Breast epithelium (tissue), 4 donors: ENCODE measurements around the gene GPR87. TPM values are rescaled to one million over a fixed set of nuclear protein-coding genes. Genes with fewer than 3 reads are reported as not detected.
A peak's percentile ranks its signal among the peaks of the same experiment; 100 is the strongest.

Experiments
- DNase-seq, 2 donors: peaks; one replicate each; pipeline ENCODE4 v3.0.0-alpha.2; 2019; ENCODE audit warnings: low spot score in 2 of 2
- H3K27ac ChIP-seq, 2 donors: fragments of 200-600 bp; sonication (generic) in 1 of 2; one replicate each; pipeline ENCODE4 v1.5.1; 2016 to 2019; ENCODE audit warnings: mild to moderate bottlenecking in 1 of 2
- H3K27me3 ChIP-seq, 2 donors: fragments of 200-600 bp; sonication (generic) in 1 of 2; one replicate each; pipeline versions ENCODE4 v1.5.1 to v1.6.0; 2017 to 2019; ENCODE audit warnings: control low read depth in 1 of 2, mild to moderate bottlenecking in 1 of 2
- H3K36me3 ChIP-seq: fragments of 200-600 bp; one replicate; pipeline ENCODE4 v1.5.1; 2019
- H3K4me1 ChIP-seq, 2 donors: fragments of 200-600 bp; sonication (generic); one replicate each; pipeline ENCODE4 v1.5.1; 2016 to 2019; ENCODE audit warnings: control low read depth in 1 of 2
- H3K4me3 ChIP-seq, 3 donors: fragments of 200-600 bp; sonication (generic); 1 replicate in 2 of 3; 2 replicates in 1 of 3; pipeline ENCODE4 v1.5.1; 2016 to 2019; ENCODE audit warnings: mild to moderate bottlenecking in 3 of 3, moderate library complexity in 2 of 3
- H3K9me3 ChIP-seq, 2 donors: fragments of 200-600 bp; sonication (generic) in 1 of 2; one replicate each; pipeline ENCODE4 v1.5.1; 2016 to 2019; ENCODE audit warnings: control low read depth in 1 of 2
- POLR2A ChIP-seq: fragments of 450-650 bp; IDR thresholded peaks from one replicate; pipeline ENCODE4 v1.6.1; 2016; ENCODE audit warnings: antibody characterized with exemption, mild to moderate bottlenecking, moderate library complexity
- POLR2AphosphoS5 ChIP-seq, 3 donors: sonication (generic); formaldehyde crosslinking; IDR thresholded peaks; one replicate each; pipeline ENCODE4 v1.6.1; 2017; ENCODE audit warnings: antibody characterized with exemption in 3 of 3
- intact Hi-C: fragments of 100-400 bp; cut with DNase I; formaldehyde crosslinking; loops from one replicate; pipeline ENCODE4 v1.15.1; 2023; ENCODE audit warnings: low total_unique reads
- total RNA-seq, 3 donors: library from RNA; depleted of rRNA; stranded (reverse); fragments of >200 nt; gene quantifications; one replicate each; pipeline ENCODE4 v1.1.0, GENCODE V29; 2016
- TF ChIP-seq, protein P1 (sequence below), 3 donors: fragments of 450-650 bp; IDR thresholded peaks; one replicate each; pipeline ENCODE4 v1.5.1; 2016 to 2017; ENCODE audit warnings: antibody characterized with exemption in 3 of 3, mild to moderate bottlenecking in 3 of 3, moderate library complexity in 3 of 3

GPR87 gene
- total RNA-seq, 3 donors from 2014 or later = 2.6 to 3.4 TPM; not detected in 1

DNA sequence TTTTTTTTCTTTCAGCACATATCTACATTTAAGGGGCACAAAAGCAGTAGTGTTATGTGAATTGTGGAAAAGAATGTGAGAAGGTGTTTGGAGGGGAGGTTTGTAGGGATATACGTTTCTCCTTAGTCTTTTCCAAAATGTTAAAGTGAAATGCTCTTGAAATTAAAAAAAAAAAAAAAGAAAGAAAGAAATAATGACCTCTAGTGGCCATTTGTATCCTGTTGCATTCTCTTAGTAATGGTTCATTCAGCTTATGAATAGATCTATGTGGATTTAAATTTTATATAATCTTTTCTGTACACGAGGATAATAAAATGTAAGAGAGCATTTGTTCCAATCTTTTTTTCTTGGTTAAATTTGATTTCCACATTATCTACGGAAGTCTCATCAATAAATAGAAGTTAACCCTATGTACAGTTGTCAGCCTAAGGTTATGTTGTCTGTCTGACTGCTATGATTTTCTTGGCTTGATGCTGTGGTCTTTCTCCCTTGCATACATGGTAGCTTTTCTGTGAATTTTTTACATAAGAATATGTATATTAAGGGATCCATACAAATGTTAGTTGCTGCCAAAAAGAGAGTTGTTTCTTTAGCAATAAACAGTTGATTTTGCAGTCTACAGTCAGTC is 11.1 kb upstream of the GPR87 start:
- no peak for DNase-seq
- H3K4me3 ChIP-seq = peak overlapping the region in 2 of 3 donors; percentile 19 to 34
- no peaks in the 10 kb centered on the region for H3K4me1 ChIP-seq
- no peaks in the 10 kb centered on the region for H3K9me3 ChIP-seq
- no peaks in the 10 kb centered on the region for H3K36me3 ChIP-seq
- peak overlapping the region; percentile 3 to 27 for H3K27ac ChIP-seq
- TF ChIP-seq POLR2AphosphoS5 (IDR thresholded peaks at IDR 0.05) = no peak
- TF ChIP-seq, protein P1, sequence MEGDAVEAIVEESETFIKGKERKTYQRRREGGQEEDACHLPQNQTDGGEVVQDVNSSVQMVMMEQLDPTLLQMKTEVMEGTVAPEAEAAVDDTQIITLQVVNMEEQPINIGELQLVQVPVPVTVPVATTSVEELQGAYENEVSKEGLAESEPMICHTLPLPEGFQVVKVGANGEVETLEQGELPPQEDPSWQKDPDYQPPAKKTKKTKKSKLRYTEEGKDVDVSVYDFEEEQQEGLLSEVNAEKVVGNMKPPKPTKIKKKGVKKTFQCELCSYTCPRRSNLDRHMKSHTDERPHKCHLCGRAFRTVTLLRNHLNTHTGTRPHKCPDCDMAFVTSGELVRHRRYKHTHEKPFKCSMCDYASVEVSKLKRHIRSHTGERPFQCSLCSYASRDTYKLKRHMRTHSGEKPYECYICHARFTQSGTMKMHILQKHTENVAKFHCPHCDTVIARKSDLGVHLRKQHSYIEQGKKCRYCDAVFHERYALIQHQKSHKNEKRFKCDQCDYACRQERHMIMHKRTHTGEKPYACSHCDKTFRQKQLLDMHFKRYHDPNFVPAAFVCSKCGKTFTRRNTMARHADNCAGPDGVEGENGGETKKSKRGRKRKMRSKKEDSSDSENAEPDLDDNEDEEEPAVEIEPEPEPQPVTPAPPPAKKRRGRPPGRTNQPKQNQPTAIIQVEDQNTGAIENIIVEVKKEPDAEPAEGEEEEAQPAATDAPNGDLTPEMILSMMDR (IDR thresholded peaks at IDR 0.05) = peak; percentile 28 to 46 (median 40)
- TF ChIP-seq POLR2A = no peak
- intact Hi-C loops = loop anchor here (10.0 kb wide), 1 partner anchor 1157 kb away; no protein-coding TSS in a partner anchor
- H3K27me3 ChIP-seq = no peaks in the 10 kb centered on the region

DNA sequence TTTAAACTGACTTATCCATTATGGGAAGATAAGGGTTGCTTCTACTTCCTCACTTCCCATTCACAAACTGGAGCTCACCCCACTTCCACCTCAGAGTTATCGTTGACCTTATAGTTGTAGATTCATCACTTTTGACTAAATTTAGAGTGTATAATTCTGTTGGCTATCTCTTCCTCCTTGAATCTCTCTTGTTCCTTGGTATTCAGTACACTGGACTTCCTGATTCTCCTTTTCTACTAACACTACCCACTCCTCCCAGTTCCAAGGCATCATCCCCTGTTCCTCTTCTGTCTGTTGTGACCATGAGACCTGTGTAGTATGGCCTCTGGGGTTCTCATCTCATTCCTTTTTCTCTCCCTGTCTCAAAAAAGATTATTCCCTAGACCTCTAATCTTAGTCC is 5.9 kb upstream of the GPR87 start:
- Histone ChIP-seq H3K4me1 (no peaks in the 10 kb centered on the region), H3K27ac (no peak overlapping the region), H3K4me3 (no peak overlapping the region), H3K27me3 (no peaks in the 10 kb centered on the region), H3K36me3 (no peaks in the 10 kb centered on the region), H3K9me3 (no peaks in the 10 kb centered on the region)
- no peak for DNase-seq
- TF ChIP-seq, protein P1 (IDR thresholded peaks at IDR 0.05) = no peak
- no peak for TF ChIP-seq POLR2AphosphoS5 (IDR thresholded peaks at IDR 0.05)
- intact Hi-C loops = loop anchor here (10.0 kb wide), 1 partner anchor 1162 kb away; no protein-coding TSS in a partner anchor

DNA sequence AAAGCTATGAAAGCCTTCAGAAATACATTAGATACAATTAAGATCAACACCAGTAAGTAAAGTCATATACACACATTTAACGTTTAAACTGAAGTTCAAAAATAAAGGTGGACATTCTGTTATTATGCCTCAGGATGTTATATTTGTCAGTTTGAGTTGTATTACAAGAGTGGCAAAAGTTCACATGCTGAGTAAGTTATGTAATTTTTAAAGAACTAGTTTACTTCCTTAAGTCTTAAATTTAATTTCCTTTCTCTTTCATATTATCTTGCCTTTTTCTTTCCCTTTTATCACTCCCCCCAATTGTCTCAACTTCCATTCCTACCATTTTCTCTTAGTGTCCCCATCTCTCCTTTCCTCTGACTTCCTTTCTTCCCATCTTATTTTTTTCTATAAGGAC is 4.9 kb upstream of the GPR87 start:
- Histone ChIP-seq H3K36me3 (no peaks in the 10 kb centered on the region), H3K4me3 (no peak overlapping the region), H3K27ac (no peak overlapping the region), H3K27me3 (no peaks in the 10 kb centered on the region), H3K9me3 (no peaks in the 10 kb centered on the region), H3K4me1 (no peaks in the 10 kb centered on the region)
- TF ChIP-seq, protein P1 (IDR thresholded peaks at IDR 0.05) = no peak
- no peak for TF ChIP-seq POLR2A
- no peak for TF ChIP-seq POLR2AphosphoS5 (IDR thresholded peaks at IDR 0.05)
- intact Hi-C loops = loop anchor here (10.0 kb wide), 1 partner anchor 1163 kb away; no protein-coding TSS in a partner anchor
- no peak for DNase-seq

DNA sequence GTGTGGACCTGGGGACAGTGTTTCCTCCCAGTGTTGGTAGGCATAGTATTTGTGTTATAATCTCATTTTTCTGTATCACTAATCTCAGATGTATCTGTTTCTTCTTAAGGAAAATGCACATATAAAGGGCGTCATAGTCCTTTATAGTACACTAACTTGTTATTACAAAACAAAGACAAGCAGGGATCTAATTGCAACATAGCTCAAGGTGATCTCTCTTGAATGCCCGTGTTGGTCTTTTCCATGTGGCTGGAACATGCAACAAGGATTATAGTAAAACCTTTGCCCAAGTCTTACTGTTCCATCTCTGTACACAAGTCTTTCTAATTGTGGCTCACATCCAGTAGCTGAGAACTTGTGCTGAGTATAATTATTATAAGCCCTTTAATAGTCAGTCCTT is 3.5 kb upstream of the GPR87 start:
- no peak for DNase-seq
- no peaks in the 10 kb centered on the region for H3K27me3 ChIP-seq
- no peaks in the 10 kb centered on the region for H3K4me1 ChIP-seq
- intact Hi-C loops = loop anchor here (10.0 kb wide), 1 partner anchor 1165 kb away; no protein-coding TSS in a partner anchor
- H3K4me3 ChIP-seq = no peak overlapping the region
- no peaks in the 10 kb centered on the region for H3K36me3 ChIP-seq
- no peak for TF ChIP-seq POLR2AphosphoS5 (IDR thresholded peaks at IDR 0.05)
- TF ChIP-seq POLR2A = no peak
- TF ChIP-seq, protein P1 (IDR thresholded peaks at IDR 0.05) = no peak
- H3K9me3 ChIP-seq = no peaks in the 10 kb centered on the region
- no peak overlapping the region for H3K27ac ChIP-seq

DNA sequence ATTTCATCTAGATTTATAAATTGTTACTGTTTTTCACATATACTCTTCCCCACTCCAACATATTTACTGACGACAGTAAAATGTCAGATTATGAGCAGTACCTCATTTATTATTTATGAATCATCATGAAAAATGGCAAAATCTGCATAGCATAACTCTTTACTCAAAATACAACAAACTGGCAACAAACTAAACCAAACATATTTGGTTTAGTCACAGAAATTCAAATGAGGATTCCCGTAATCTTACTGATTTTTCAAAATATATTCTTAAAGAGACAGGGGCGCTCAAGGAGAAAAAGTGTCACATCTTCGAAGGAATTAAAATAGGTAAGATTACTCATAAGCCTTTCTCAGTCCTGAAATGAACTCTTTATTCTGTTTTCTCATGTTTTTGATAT is 3.0 kb upstream of the GPR87 start:
- no peak overlapping the region for H3K4me3 ChIP-seq
- no peaks in the 10 kb centered on the region for H3K27me3 ChIP-seq
- intact Hi-C loops = loop anchor here (10.0 kb wide), 1 partner anchor 1165 kb away; no protein-coding TSS in a partner anchor
- no peaks in the 10 kb centered on the region for H3K4me1 ChIP-seq
- no peaks in the 10 kb centered on the region for H3K36me3 ChIP-seq
- H3K27ac ChIP-seq = no peak overlapping the region
- no peaks in the 10 kb centered on the region for H3K9me3 ChIP-seq
- TF ChIP-seq POLR2AphosphoS5 (IDR thresholded peaks at IDR 0.05) (no peak), POLR2A (no peak)
- TF ChIP-seq, protein P1 (IDR thresholded peaks at IDR 0.05) = no peak
- no peak for DNase-seq
